GM18867 (cell line): ENCODE measurements around the gene NEK9.
"Not testable (repeated sequence)": the region's sequence is repeated elsewhere in the genome, so short reads cannot be mapped to it uniquely, and the experiment has no call there.

Experiments
- ATAC-seq: cut with Tn5 transposase; IDR thresholded peaks from one replicate; pipeline ENCODE4 v1.9.1; 2021; ENCODE audit warnings: mild to moderate bottlenecking, moderate library complexity; ENCODE audit not compliant: unreplicated experiment

The NEK9 gene

GRCh38 chr14:75147423-75148071, 20.7 kb upstream of the NEK9 start:
- ATAC-seq = no peak

- ATAC-seq = no peak
Observed at GRCh38 chr14:75144944-75145343, 18.1 kb upstream of the NEK9 start.

- no peak for ATAC-seq
Observed at GRCh38 chr14:75143761-75144527, 17.1 kb upstream of the NEK9 start.

- no peak for ATAC-seq
Observed at GRCh38 chr14:75142494-75142893, 15.6 kb upstream of the NEK9 start.

GRCh38 chr14:75141967-75142366, 15.1 kb upstream of the NEK9 start:
- ATAC-seq = no peak

- no peak for ATAC-seq
Observed at GRCh38 chr14:75141062-75141461, 14.2 kb upstream of the NEK9 start.

- no peak for ATAC-seq
Observed at GRCh38 chr14:75140620-75141019, 13.8 kb upstream of the NEK9 start.

GRCh38 chr14:75139185-75139584, 12.3 kb upstream of the NEK9 start:
- no peak for ATAC-seq

DNA sequence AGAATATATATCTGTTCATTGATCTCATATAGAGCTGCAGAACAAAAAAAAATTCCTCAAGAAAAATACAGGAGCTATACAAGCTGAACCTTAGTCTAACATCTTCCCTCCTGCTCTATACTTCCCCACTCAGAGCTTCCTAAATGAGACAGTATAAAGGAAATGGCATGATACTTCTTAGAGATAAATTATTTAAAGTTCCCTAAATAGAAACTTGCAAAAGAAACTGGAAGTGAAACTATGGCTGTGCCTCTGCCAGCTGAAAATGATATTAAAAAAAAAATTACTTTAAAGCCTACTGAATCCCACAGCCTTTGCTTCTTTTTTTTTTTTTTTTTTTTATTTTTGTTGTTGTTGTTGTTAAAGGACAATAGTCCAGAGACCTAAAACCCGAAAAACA, 11.6 kb upstream of the NEK9 start:
- no peak for ATAC-seq

GRCh38 chr14:75134644-75135043, 7.8 kb upstream of the NEK9 start:
- ATAC-seq = no peak

GRCh38 chr14:75133597-75133996, 6.7 kb upstream of the NEK9 start:
- no peak for ATAC-seq

DNA sequence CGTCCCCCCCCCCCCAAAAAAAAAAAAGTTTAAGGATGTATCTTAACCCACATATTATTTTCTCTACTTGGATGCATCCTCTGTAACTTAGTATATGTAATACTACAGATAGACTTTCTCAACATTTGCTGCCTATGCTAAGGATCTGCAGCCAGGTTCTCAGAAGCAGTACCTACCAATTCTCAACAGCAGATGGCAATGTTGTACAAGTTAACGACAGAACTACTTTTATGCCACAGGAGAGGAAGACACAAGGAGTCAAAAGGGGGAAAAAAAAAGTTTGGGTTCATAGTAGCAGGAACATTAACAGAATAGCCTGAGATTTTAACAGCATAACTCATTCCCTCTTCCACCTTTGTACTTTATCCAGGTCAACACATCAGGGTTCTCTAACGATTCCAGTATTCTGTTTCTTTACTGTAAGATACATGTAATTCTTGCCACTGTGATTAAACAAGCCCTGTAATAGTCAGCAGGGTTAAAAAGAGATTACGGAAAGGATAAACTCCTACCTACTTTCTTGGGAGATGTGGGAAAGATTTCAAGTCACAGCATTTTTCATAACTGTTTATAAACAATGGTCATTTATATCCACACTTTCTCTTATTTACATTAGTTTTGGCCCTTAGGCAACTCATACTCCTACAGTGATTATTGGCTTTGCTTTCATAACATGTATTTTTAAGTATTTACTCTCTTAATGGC, 5.7 kb upstream of the NEK9 start:
- no peak for ATAC-seq

- no peak for ATAC-seq
Observed at GRCh38 chr14:75128596-75128990, 1.7 kb upstream of the NEK9 start.

- ATAC-seq = no peak
Observed at GRCh38 chr14:75127903-75128595, 1.2 kb upstream of the NEK9 start.

- not testable (repeated sequence) for ATAC-seq
Observed at GRCh38 chr14:75127474-75127820, 599 bp upstream of the NEK9 start.

GRCh38 chr14:75126121-75126544, 715 bp downstream of the NEK9 start:
- ATAC-seq = no peak

GRCh38 chr14:75125617-75126016, 1.2 kb downstream of the NEK9 start:
- ATAC-seq = no peak

DNA sequence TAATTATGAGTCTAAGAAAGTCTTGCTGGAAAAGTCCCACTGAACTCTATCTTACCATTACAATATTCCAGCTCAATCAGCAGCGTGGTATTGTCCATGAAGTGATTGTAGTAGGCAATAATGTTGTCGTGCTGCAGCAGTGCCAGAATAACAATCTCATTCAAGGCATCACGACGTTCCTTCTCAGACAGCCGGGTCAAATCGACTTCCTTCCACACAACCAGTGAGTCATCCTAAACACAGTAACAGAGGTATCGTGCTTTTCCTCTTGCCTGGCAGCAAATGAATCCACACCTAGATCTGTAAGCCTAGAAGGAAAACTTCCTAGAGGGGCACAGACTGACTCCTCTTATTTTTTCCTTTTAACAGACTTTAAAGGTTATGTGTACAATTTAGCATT, 2.9 kb downstream of the NEK9 start:
- ATAC-seq = no peak

GRCh38 chr14:75121552-75121951, 5.3 kb downstream of the NEK9 start:
- ATAC-seq = no peak

- ATAC-seq = no peak
Observed at GRCh38 chr14:75120541-75121291, 6.1 kb downstream of the NEK9 start.

GRCh38 chr14:75119056-75119455, 7.8 kb downstream of the NEK9 start:
- no peak for ATAC-seq
